ENCODE results near the gene MRPL10.

GRCh38 chr17:47808830-47809480, 22.4 kb downstream of the MRPL10 start:
- TF ChIP-seq EP300 (IDR thresholded peaks at IDR 0.05) (no peak), CTCF (IDR thresholded peaks at IDR 0.05) (no peak), POLR2AphosphoS5 (IDR thresholded peaks at IDR 0.05) (no peak), POLR2A (IDR thresholded peaks at IDR 0.05) (no peak)
